HEK293T (cell line): ENCODE measurements around the gene ARMC8.

Experiments used
- ARNT ChIP-seq: fragments of 450-650 bp; IDR thresholded peaks from 2 replicates; pipeline ENCODE4 v1.6.1; 2017; ENCODE audit warnings: mild to moderate bottlenecking
- BHLHE40 ChIP-seq: fragments of 450-650 bp; IDR thresholded peaks from 2 replicates; pipeline ENCODE4 v1.6.1; 2016; ENCODE audit warnings: mild to moderate bottlenecking, moderate library complexity, borderline replicate concordance
- ELF4 ChIP-seq: fragments of 450-650 bp; IDR thresholded peaks from 2 replicates; pipeline ENCODE4 v1.6.1; 2017; ENCODE audit warnings: antibody characterized with exemption
- FOXA1 ChIP-seq: fragments of 450-650 bp; IDR thresholded peaks from 2 replicates; pipeline ENCODE4 v1.6.1; 2016; ENCODE audit warnings: mild to moderate bottlenecking
- FOXK2 ChIP-seq: fragments of 450-650 bp; IDR thresholded peaks from 2 replicates; pipeline ENCODE4 v1.6.1; 2016; ENCODE audit warnings: mild to moderate bottlenecking
- FOXM1 ChIP-seq: fragments of 450-650 bp; IDR thresholded peaks from 2 replicates; pipeline ENCODE4 v1.6.1; 2017; ENCODE audit warnings: mild to moderate bottlenecking, borderline replicate concordance
- HDGF ChIP-seq: fragments of 450-650 bp; IDR thresholded peaks from 2 replicates; pipeline ENCODE4 v1.6.1; 2017; ENCODE audit warnings: antibody characterized with exemption, borderline replicate concordance
- L3MBTL2 ChIP-seq: fragments of 450-650 bp; conservative IDR thresholded peaks from 2 replicates; pipeline ENCODE4 v1.6.1; 2016; ENCODE audit warnings: mild to moderate bottlenecking
- NFRKB ChIP-seq: fragments of 450-650 bp; IDR thresholded peaks from 2 replicates; pipeline ENCODE4 v1.6.1; 2016; ENCODE audit warnings: mild to moderate bottlenecking, moderate library complexity
- SUZ12 ChIP-seq: fragments of 450-650 bp; IDR thresholded peaks from 2 replicates; pipeline ENCODE4 v1.6.1; 2016; ENCODE audit warnings: mild to moderate bottlenecking
- TARDBP ChIP-seq: fragments of 450-650 bp; IDR thresholded peaks from 2 replicates; pipeline ENCODE4 v1.6.1; 2016
- ZNF384 ChIP-seq: fragments of 450-650 bp; IDR thresholded peaks from 2 replicates; pipeline ENCODE4 v1.6.1; 2016

DNA sequence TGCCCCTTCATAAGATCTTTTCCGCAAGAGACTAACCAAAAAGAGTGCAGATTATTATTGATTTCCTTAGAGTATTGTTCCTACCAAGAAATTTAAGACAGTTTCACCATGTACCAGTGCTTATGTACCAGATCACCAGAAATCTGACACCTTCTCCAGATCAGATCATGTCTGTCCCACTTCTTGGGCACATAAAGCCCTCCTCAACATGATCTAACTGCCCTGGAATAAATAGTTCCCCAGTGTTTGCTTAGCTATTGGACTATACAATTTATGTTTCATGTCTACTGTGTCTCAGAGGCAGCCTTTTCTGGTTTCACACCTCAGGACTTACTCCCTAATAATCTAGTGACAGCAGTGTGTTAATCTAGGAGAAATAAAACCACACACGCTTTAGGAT is 95.7 kb downstream of the ARMC8 start:
- TF ChIP-seq FOXM1: no peak
- TF ChIP-seq ELF4: no peak
- no peak for TF ChIP-seq FOXA1
- no peak for TF ChIP-seq SUZ12
- no peak for TF ChIP-seq HDGF
- no peak for TF ChIP-seq BHLHE40
- TF ChIP-seq ARNT: no peak
- TF ChIP-seq FOXK2: no peak
- TF ChIP-seq NFRKB: no peak
- no peak for TF ChIP-seq TARDBP
- no peak for TF ChIP-seq ZNF384
- no peak for TF ChIP-seq L3MBTL2
